SK-N-SH treated with all-trans-retinoic acid at 6 μM for 48 hours (cell line): ENCODE data around the gene KLF6.
A peak's percentile ranks its signal among the peaks of the same experiment; 100 is the strongest.

Experiments used
- ATAC-seq: fragments of 200-7000 bp; cut with Tn5 transposase; 3 replicates; pipeline ENCODE4 v1.9.1; 2020; ENCODE audit warnings: mild to moderate bottlenecking, moderate library complexity
- BACH2 ChIP-seq: fragments of 250-450 bp; sonication (Bioruptor Pico); IDR thresholded peaks from 2 replicates; pipeline ENCODE4 v1.9.0; 2021; ENCODE audit warnings: mild to moderate bottlenecking, borderline replicate concordance
- CSDC2 ChIP-seq: fragments of 250-450 bp; sonication (Bioruptor Pico); IDR thresholded peaks from 2 replicates; pipeline ENCODE4 v1.5.0; 2020; ENCODE audit warnings: mild to moderate bottlenecking, moderate library complexity
- ESRRG ChIP-seq: fragments of 250-450 bp; sonication (Bioruptor Pico); IDR thresholded peaks from 2 replicates; pipeline ENCODE4 v1.6.1; 2021; ENCODE audit warnings: mild to moderate bottlenecking
- GLIS3 ChIP-seq: fragments of 250-450 bp; sonication (Bioruptor Pico); IDR thresholded peaks from 2 replicates; pipeline ENCODE4 v1.5.0; 2020; ENCODE audit warnings: mild to moderate bottlenecking, moderate library complexity
- ISL1 ChIP-seq: fragments of 250-450 bp; sonication (Bioruptor Pico); IDR thresholded peaks from 2 replicates; pipeline ENCODE4 v2.1.2; 2022; ENCODE audit warnings: mild to moderate bottlenecking, moderate library complexity
- OSR1 ChIP-seq: fragments of 250-450 bp; sonication (Bioruptor Pico); IDR thresholded peaks from 2 replicates; pipeline ENCODE4 v1.8.0; 2022; ENCODE audit warnings: moderate library complexity, mild to moderate bottlenecking, inconsistent platforms
- POU6F1 ChIP-seq: fragments of 250-450 bp; sonication (Bioruptor Pico); IDR thresholded peaks from 2 replicates; pipeline ENCODE4 v1.8.0; 2021; ENCODE audit warnings: low read depth, mild to moderate bottlenecking, moderate library complexity, borderline replicate concordance
- RARB ChIP-seq: fragments of 250-450 bp; sonication (Bioruptor Pico); IDR thresholded peaks from 2 replicates; pipeline ENCODE4 v1.8.0; 2021; ENCODE audit warnings: mild to moderate bottlenecking, moderate library complexity
- TCF4 ChIP-seq: fragments of 250-450 bp; sonication (Bioruptor Pico); IDR thresholded peaks from 2 replicates; pipeline ENCODE4 v1.8.0; 2021; ENCODE audit warnings: mild to moderate bottlenecking, moderate library complexity, borderline replicate concordance
- TOX ChIP-seq: fragments of 250-450 bp; sonication (Bioruptor Pico); IDR thresholded peaks from 2 replicates; pipeline ENCODE4 v1.8.0; 2021; ENCODE audit warnings: mild to moderate bottlenecking, moderate library complexity, borderline replicate concordance
- TSHZ2 ChIP-seq: fragments of 250-450 bp; sonication (Bioruptor Pico); IDR thresholded peaks from 2 replicates; pipeline ENCODE4 v1.5.0; 2020; ENCODE audit warnings: mild to moderate bottlenecking, moderate library complexity
- ZC3H10 ChIP-seq: fragments of 250-450 bp; sonication (Bioruptor Pico); IDR thresholded peaks from 2 replicates; pipeline ENCODE4 v1.5.1; 2021; ENCODE audit warnings: mild to moderate bottlenecking, moderate library complexity
- ZFP3 ChIP-seq: fragments of 250-450 bp; sonication (Bioruptor Pico); IDR thresholded peaks from 2 replicates; pipeline ENCODE4 v1.5.0; 2020; ENCODE audit warnings: mild to moderate bottlenecking, moderate library complexity
- ZFP30 ChIP-seq: fragments of 450-650 bp; formaldehyde crosslinking; IDR thresholded peaks from 2 replicates; pipeline ENCODE4 v1.5.0; 2022; ENCODE audit warnings: mild to moderate bottlenecking, moderate library complexity
- TF ChIP-seq, protein P1 (sequence below): fragments of 250-450 bp; sonication (Bioruptor Pico); IDR thresholded peaks from 2 replicates; pipeline ENCODE4 v1.8.0; 2020; ENCODE audit warnings: mild to moderate bottlenecking, moderate library complexity, borderline replicate concordance
- TF ChIP-seq, protein P2 (sequence below): fragments of 250-450 bp; sonication (Bioruptor Pico); IDR thresholded peaks from 2 replicates; pipeline ENCODE4 v1.5.1; 2020; ENCODE audit warnings: low read depth, mild to moderate bottlenecking, moderate library complexity

The KLF6 gene

DNA sequence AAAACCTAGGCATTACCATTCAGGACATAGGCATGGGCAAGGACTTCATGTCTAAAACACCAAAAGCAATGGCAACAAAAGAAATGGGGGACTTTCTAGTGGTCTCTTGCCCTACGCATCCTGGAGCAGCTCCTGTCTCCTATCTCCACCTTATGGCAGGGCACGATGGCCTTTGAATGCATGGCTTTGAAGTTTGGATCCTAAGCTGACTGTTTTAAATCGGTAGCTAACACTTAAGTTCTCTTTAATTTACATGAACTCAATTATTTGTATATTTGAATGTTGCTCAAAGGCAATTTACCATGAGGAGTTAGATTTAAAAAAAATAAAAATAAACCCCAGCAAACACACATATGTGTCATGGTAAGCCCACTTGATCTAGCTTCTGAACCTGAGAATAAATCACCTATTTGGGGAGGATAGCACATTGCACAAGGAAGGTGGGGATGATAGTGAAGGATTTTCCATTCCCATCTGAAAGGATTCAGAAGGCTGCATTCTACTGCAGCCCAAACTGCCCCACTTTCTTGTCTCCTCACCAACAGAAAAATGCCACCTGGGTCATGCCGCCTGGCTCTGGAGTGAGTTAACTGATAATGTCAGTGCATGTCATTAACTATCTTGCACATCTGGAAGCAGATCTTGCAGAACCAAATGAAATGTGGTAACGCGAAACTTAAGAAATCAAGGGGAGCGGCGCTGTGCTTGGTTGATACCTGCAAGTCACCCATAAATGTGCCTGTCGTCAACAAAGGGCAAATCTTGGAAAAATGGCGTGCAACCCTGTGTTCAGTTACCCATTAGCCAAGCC is 12.4 kb downstream of the KLF6 start:
- no peak; the same call in 1 of the 3 replicates for ATAC-seq
- TF ChIP-seq ZFP3 (no peak), POU6F1 (CRISPR knock-in tag) (no peak)

DNA sequence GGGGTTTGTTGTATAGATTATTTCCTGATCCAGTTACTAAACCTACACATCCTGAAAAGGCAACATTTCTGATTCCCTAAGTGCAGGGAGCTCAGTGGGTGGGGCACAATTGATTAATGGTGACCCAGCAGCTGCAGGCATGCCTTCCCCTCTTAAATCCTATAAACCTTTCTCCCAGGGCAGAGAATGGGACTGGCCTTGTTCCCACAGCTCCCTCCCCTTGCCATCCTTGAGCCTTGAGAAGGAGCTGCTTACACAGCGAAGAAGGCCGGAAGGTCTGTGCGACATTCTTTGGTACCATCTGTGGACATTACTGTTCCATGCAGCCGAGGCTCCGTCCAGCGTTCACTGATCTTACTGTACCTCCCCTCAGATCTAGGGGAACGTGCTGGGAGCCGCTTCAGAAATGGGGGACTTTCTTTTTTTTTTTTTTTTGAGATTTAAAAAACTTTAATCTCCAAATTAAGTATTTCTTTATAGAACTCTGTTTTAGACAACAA is 14.3 kb downstream of the KLF6 start:
- TF ChIP-seq, protein P1, sequence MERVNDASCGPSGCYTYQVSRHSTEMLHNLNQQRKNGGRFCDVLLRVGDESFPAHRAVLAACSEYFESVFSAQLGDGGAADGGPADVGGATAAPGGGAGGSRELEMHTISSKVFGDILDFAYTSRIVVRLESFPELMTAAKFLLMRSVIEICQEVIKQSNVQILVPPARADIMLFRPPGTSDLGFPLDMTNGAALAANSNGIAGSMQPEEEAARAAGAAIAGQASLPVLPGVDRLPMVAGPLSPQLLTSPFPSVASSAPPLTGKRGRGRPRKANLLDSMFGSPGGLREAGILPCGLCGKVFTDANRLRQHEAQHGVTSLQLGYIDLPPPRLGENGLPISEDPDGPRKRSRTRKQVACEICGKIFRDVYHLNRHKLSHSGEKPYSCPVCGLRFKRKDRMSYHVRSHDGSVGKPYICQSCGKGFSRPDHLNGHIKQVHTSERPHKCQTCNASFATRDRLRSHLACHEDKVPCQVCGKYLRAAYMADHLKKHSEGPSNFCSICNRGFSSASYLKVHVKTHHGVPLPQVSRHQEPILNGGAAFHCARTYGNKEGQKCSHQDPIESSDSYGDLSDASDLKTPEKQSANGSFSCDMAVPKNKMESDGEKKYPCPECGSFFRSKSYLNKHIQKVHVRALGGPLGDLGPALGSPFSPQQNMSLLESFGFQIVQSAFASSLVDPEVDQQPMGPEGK (CRISPR knock-in tag) = no peak
- TF ChIP-seq POU6F1 (CRISPR knock-in tag) (no peak), ZC3H10 (CRISPR knock-in tag) (no peak), OSR1 (CRISPR knock-in tag) (no peak), TCF4 (no peak), TSHZ2 (no peak), CSDC2 (CRISPR knock-in tag) (no peak), BACH2 (CRISPR knock-in tag) (no peak), GLIS3 (CRISPR knock-in tag) (no peak), RARB (no peak)
- ATAC-seq = no peak

- TF ChIP-seq ZC3H10 (CRISPR knock-in tag) = no peak
- TF ChIP-seq TOX (CRISPR knock-in tag) = no peak
- no peak for TF ChIP-seq TSHZ2
- no peak for TF ChIP-seq RARB
- ATAC-seq = no peak
Observed at GRCh38 chr10:3769556-3769955, 15.5 kb downstream of the KLF6 start.

GRCh38 chr10:3766046-3766756 is 18.8 kb downstream of the KLF6 start:
- TF ChIP-seq ESRRG (CRISPR knock-in tag) = no peak
- no peak for TF ChIP-seq RARB
- no peak for TF ChIP-seq ZFP30 (CRISPR knock-in tag)
- TF ChIP-seq ISL1 (CRISPR knock-in tag) = no peak
- TF ChIP-seq OSR1 (CRISPR knock-in tag) = no peak
- TF ChIP-seq, protein P1 (CRISPR knock-in tag) = no peak
- peak; percentile 39; the same call in 1 of the 2 replicates for TF ChIP-seq ZC3H10 (CRISPR knock-in tag)
- TF ChIP-seq TOX (CRISPR knock-in tag) = no peak
- TF ChIP-seq, protein P2, sequence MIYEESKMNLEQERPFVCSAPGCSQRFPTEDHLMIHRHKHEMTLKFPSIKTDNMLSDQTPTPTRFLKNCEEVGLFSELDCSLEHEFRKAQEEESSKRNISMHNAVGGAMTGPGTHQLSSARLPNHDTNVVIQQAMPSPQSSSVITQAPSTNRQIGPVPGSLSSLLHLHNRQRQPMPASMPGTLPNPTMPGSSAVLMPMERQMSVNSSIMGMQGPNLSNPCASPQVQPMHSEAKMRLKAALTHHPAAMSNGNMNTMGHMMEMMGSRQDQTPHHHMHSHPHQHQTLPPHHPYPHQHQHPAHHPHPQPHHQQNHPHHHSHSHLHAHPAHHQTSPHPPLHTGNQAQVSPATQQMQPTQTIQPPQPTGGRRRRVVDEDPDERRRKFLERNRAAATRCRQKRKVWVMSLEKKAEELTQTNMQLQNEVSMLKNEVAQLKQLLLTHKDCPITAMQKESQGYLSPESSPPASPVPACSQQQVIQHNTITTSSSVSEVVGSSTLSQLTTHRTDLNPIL (CRISPR knock-in tag) = no peak
- ATAC-seq = peak; percentile 53
